Stomach smooth muscle (tissue), 2 donors: Measurements from ENCODE around the gene PEX26.
"Not testable (repeated sequence)": the region's sequence is repeated elsewhere in the genome, so short reads cannot be mapped to it uniquely, and the experiment has no call there.

Experiments used
- H3K27ac ChIP-seq: one replicate; pipeline ENCODE4 v1.7.0; 2013; ENCODE audit warnings: mild to moderate bottlenecking, low read length, inconsistent platforms
- H3K27me3 ChIP-seq, 2 donors: one replicate each; pipeline ENCODE4 v1.7.0; 2013; ENCODE audit warnings: low read length in 2 of 2; ENCODE audit not compliant: insufficient read depth in 2 of 2, control insufficient read depth in 1 of 2
- H3K36me3 ChIP-seq, 2 donors: one replicate each; pipeline ENCODE4 v1.7.0; 2013; ENCODE audit warnings: low read length in 2 of 2; ENCODE audit not compliant: control insufficient read depth in 2 of 2, insufficient read depth in 2 of 2
- H3K4me1 ChIP-seq: one replicate; pipeline ENCODE4 v1.7.0; 2013; ENCODE audit warnings: low read length; ENCODE audit not compliant: control insufficient read depth, insufficient read depth
- H3K4me3 ChIP-seq, 2 donors: one replicate each; pipeline ENCODE4 v1.7.0; 2013; ENCODE audit warnings: low read length in 2 of 2
- H3K9ac ChIP-seq, 2 donors: one replicate each; pipeline ENCODE4 v1.7.0; 2013; ENCODE audit warnings: low read length in 2 of 2, mild to moderate bottlenecking in 1 of 2
- H3K9me3 ChIP-seq, 2 donors: one replicate each; pipeline ENCODE4 v1.7.0; 2013; ENCODE audit warnings: low read length in 2 of 2; ENCODE audit not compliant: control insufficient read depth in 2 of 2
- donor health status: healthy.
- donor health status: Pancreatic carcinoma.

PEX26 gene

GRCh38 chr22:18056807-18057474, 20.8 kb upstream of the PEX26 start:
- Histone ChIP-seq H3K9ac (peak overlapping the region; percentile 51 to 63), H3K4me1 (peaks cover 39% of the 10 kb centered on the region), H3K36me3 (no peaks in the 10 kb centered on the region), H3K9me3 (no peaks in the 10 kb centered on the region), H3K4me3 (peak overlapping the region in 1 of 2 donors; percentile 29), H3K27ac (peak overlapping the region; percentile 97), H3K27me3 (no peaks in the 10 kb centered on the region)

GRCh38 chr22:18057568-18058209, 20.1 kb upstream of the PEX26 start:
- peak overlapping the region; percentile 97 for H3K27ac ChIP-seq
- no peaks in the 10 kb centered on the region for H3K9me3 ChIP-seq
- peaks cover 39% of the 10 kb centered on the region for H3K4me1 ChIP-seq
- H3K4me3 ChIP-seq = no peak overlapping the region
- no peaks in the 10 kb centered on the region for H3K36me3 ChIP-seq
- no peaks in the 10 kb centered on the region for H3K27me3 ChIP-seq
- peak overlapping the region; percentile 21 to 63 for H3K9ac ChIP-seq

- H3K4me3 ChIP-seq = no peak overlapping the region
- H3K9me3 ChIP-seq = no peaks in the 10 kb centered on the region
- H3K27me3 ChIP-seq = no peaks in the 10 kb centered on the region
- peak overlapping the region in 1 of 2 donors; percentile 50 for H3K9ac ChIP-seq
- peaks cover 41% of the 10 kb centered on the region for H3K4me1 ChIP-seq
- H3K27ac ChIP-seq = peak overlapping the region; percentile 97
- H3K36me3 ChIP-seq = no peaks in the 10 kb centered on the region
Observed at GRCh38 chr22:18058371-18059093, 19.3 kb upstream of the PEX26 start.

GRCh38 chr22:18059094-18059417, 18.7 kb upstream of the PEX26 start:
- Histone ChIP-seq H3K27ac (peak overlapping the region; percentile 97), H3K9ac (no peak overlapping the region), H3K36me3 (no peaks in the 10 kb centered on the region), H3K4me1 (peaks cover 41% of the 10 kb centered on the region), H3K4me3 (no peak overlapping the region), H3K9me3 (no peaks in the 10 kb centered on the region), H3K27me3 (no peaks in the 10 kb centered on the region)

- H3K9me3 ChIP-seq = no peaks in the 10 kb centered on the region
- H3K27ac ChIP-seq = peak overlapping the region; percentile 97
- H3K9ac ChIP-seq = no peak overlapping the region
- no peaks in the 10 kb centered on the region for H3K27me3 ChIP-seq
- no peak overlapping the region for H3K4me3 ChIP-seq
- H3K4me1 ChIP-seq = peaks cover 41% of the 10 kb centered on the region
- H3K36me3 ChIP-seq = no peaks in the 10 kb centered on the region
Observed at GRCh38 chr22:18059473-18059872, 18.3 kb upstream of the PEX26 start.

GRCh38 chr22:18059991-18060390, 17.8 kb upstream of the PEX26 start:
- Histone ChIP-seq H3K27ac (no peak overlapping the region), H3K4me3 (no peak overlapping the region), H3K27me3 (no peaks in the 10 kb centered on the region), H3K4me1 (peaks cover 41% of the 10 kb centered on the region), H3K9me3 (no peaks in the 10 kb centered on the region), H3K9ac (no peak overlapping the region), H3K36me3 (no peaks in the 10 kb centered on the region)

GRCh38 chr22:18060646-18061620, 16.9 kb upstream of the PEX26 start:
- no peaks in the 10 kb centered on the region for H3K9me3 ChIP-seq
- H3K9ac ChIP-seq = peak overlapping the region in 1 of 2 donors; percentile 5
- H3K36me3 ChIP-seq = no peaks in the 10 kb centered on the region
- peak overlapping the region; percentile 85 for H3K27ac ChIP-seq
- peaks cover 39% of the 10 kb centered on the region for H3K4me1 ChIP-seq
- no peaks in the 10 kb centered on the region for H3K27me3 ChIP-seq
- H3K4me3 ChIP-seq = peak overlapping the region in 1 of 2 donors; percentile 15

GRCh38 chr22:18062421-18062820, 15.4 kb upstream of the PEX26 start:
- no peaks in the 10 kb centered on the region for H3K27me3 ChIP-seq
- peak overlapping the region; percentile 49 for H3K27ac ChIP-seq
- no peak overlapping the region for H3K4me3 ChIP-seq
- H3K4me1 ChIP-seq = peaks cover 40% of the 10 kb centered on the region
- no peaks in the 10 kb centered on the region for H3K9me3 ChIP-seq
- H3K36me3 ChIP-seq = no peaks in the 10 kb centered on the region
- no peak overlapping the region for H3K9ac ChIP-seq

- Histone ChIP-seq H3K27ac (peak overlapping the region; percentile 49), H3K4me3 (no peak overlapping the region), H3K9me3 (no peaks in the 10 kb centered on the region), H3K9ac (no peak overlapping the region), H3K4me1 (peaks cover 46% of the 10 kb centered on the region), H3K36me3 (no peaks in the 10 kb centered on the region), H3K27me3 (no peaks in the 10 kb centered on the region)
Observed at GRCh38 chr22:18063306-18063705, 14.5 kb upstream of the PEX26 start.

GRCh38 chr22:18063715-18064114, 14.1 kb upstream of the PEX26 start:
- H3K36me3 ChIP-seq, H3K27me3 ChIP-seq, H3K9me3 ChIP-seq, H3K4me3 ChIP-seq, H3K9ac ChIP-seq: not testable (repeated sequence)
- Histone ChIP-seq H3K4me1 (peaks cover 45% of the 10 kb centered on the region), H3K27ac (peak overlapping the region; percentile 49)
